PFSK-1 (cell line): ENCODE measurements around the gene TMEM63A.
A peak's percentile ranks its signal among the peaks of the same experiment; 100 is the strongest.

ENCODE experiments used
- FOXP2 ChIP-seq: optimal IDR thresholded peaks from 2 replicates; pipeline ENCODE3; 2011; ENCODE audit warnings: borderline replicate concordance, control low read depth, inconsistent platforms; ENCODE audit not compliant: insufficient read depth; ENCODE audit errors: extremely low read length, extremely low read depth
- POLR2AphosphoS5 ChIP-seq: IDR thresholded peaks from 2 replicates; pipeline ENCODE4 v1.6.1; 2012; ENCODE audit warnings: low read depth, mild to moderate bottlenecking, control low read depth, low read length, moderate library complexity
- REST ChIP-seq, 2 experiments: IDR thresholded peaks; 2 replicates each; pipeline versions ENCODE4 v1.6.1 to v1.8.0; 2011 to 2012; ENCODE audit warnings: low read depth in 2 of 2, low read length in 2 of 2, control low read depth in 1 of 2, inconsistent platforms in 1 of 2, mild to moderate bottlenecking in 1 of 2, moderate library complexity in 1 of 2; ENCODE audit not compliant: insufficient read depth in 1 of 2
- SIN3A ChIP-seq: IDR thresholded peaks from 2 replicates; pipeline ENCODE4 v1.6.1; 2012; ENCODE audit warnings: mild to moderate bottlenecking, low read length, moderate library complexity, borderline replicate concordance; ENCODE audit not compliant: insufficient read depth
- TAF1 ChIP-seq: IDR thresholded peaks from 2 replicates; pipeline ENCODE4 v1.6.1; 2012; ENCODE audit warnings: low read length, control low read depth, borderline replicate concordance; ENCODE audit not compliant: insufficient read depth

Gene TMEM63A

GRCh38 chr1:225923692-225924555 lies 41.7 kb upstream of the TMEM63A start, which contains the start of gene PYCR2:
TSS of gene PYCR2 (minus strand) at chr1:225924250. CDS start at chr1:225924110, 140 bp downstream.
- TF ChIP-seq FOXP2: no peak
- TF ChIP-seq POLR2AphosphoS5: peak; percentile 92
- TF ChIP-seq SIN3A: peak; percentile 81; the same call in 1 of the 2 replicates
- peak in 1 of 2 experiments; percentile 71; a peak in 2 of 4 replicates for TF ChIP-seq REST (IDR thresholded peaks at IDR 0.05; ENCODE audit: insufficient read depth in 1 of 2, low read depth in 2 of 2, low read length in 2 of 2)
- TF ChIP-seq TAF1: peak; percentile 70

- TF ChIP-seq REST (IDR thresholded peaks at IDR 0.05; ENCODE audit: insufficient read depth in 1 of 2, low read depth in 2 of 2, low read length in 2 of 2) (no peak), SIN3A (no peak), TAF1 (no peak), POLR2AphosphoS5 (no peak), FOXP2 (no peak)
These were observed 41.2 kb upstream of the TMEM63A start for GRCh38 chr1:225923381-225923691.

GRCh38 chr1:225921734-225922709 lies 39.8 kb upstream of the TMEM63A start:
- no peak; the same call in 1 of the 2 replicates for TF ChIP-seq POLR2AphosphoS5
- no peak for TF ChIP-seq SIN3A
- TF ChIP-seq REST (IDR thresholded peaks at IDR 0.05; ENCODE audit: insufficient read depth in 1 of 2, low read depth in 2 of 2, low read length in 2 of 2): no peak
- TF ChIP-seq TAF1: no peak

GRCh38 chr1:225919906-225920305 lies 37.7 kb upstream of the TMEM63A start:
- TF ChIP-seq REST (IDR thresholded peaks at IDR 0.05; ENCODE audit: insufficient read depth in 1 of 2, low read depth in 2 of 2, low read length in 2 of 2): no peak
- TF ChIP-seq TAF1: no peak
- peak; percentile 77 for TF ChIP-seq FOXP2
- no peak for TF ChIP-seq SIN3A
- no peak for TF ChIP-seq POLR2AphosphoS5
